ENCODE data around the gene CPNE6.

Gene CPNE6

DNA sequence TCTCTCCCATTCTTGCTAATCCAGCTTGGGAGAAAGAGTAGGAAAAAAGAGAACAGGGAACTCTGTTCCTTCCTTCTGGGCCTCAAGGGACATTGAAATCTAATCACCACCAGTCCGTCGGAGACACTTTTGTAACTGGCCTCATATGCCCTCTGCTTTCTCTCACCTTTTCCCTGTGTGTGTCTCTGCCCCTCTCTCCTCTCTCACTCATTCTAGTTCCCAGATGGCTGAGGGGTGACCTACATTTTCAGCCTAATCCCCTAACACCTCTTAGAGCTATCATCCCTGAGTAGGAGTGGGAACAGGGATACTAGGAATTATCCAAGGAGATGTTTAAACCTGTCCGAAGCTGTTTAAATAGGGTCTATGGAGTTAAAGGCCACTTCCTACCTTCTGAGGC is 13.9 kb downstream of the CPNE6 start:
- H3K27me3 ChIP-seq (ENCODE audit: control insufficient read depth, insufficient read depth, low read length, poor library complexity, severe bottlenecking), result peaks cover 41% of the 10 kb centered on the region
- H3K4me3 ChIP-seq (ENCODE audit: insufficient read depth, low read depth, low read length), result no peak overlapping the region
- no peaks in the 10 kb centered on the region for H3K36me3 ChIP-seq (ENCODE audit: control insufficient read depth, insufficient read depth, low read length)
- WGBS, 2 experiments, result 91 to 93% methylated on average over 3 of the region's 3 CpGs
- no peaks in the 10 kb centered on the region for H3K9me3 ChIP-seq (ENCODE audit: control insufficient read depth, low read length)
- H3K4me1 ChIP-seq (ENCODE audit: control insufficient read depth, insufficient read depth, low read length), result peaks cover 12% of the 10 kb centered on the region
- H3K27ac ChIP-seq (ENCODE audit: insufficient read depth, low read depth, low read length, poor library complexity, severe bottlenecking), result no peak overlapping the region

DNA sequence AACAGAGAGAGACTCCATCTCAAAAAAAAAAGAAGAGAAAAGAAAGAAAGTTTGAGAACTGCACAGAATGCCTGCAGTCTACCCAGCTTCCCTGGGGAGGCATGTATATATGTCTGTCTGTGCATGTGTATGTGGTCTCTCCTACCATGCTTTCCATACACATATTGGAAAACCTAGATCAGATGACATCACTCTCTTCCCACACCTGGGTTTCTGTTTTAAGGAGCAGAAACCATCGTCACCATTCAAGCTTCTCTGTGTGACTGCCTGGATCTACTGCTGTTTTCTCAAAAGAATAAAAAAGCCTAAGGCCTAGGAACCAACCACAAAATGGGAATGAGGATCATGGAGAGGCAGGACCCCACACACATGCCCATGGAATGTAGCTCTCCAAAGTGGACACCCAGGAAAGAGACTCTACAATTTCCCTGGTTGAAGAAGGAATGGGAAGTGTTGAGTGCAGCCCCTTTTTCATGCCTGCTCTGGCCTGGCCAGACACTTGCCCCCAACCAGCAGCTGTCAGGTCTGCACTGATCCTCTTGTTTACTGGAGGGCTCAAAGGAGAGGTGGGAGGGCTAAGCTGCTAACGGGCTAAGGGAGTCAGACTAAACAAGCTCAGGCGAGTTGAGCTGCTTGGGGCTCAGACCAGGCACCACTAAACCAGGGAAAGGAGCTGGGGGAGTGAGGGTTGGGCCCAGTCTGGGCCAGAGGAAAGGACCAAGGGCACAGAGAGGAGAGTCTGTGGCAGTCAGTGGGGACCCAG is 15.0 kb downstream of the CPNE6 start:
- WGBS, 2 experiments, result 41 to 45% methylated on average over 3 of the region's 3 CpGs
- Histone ChIP-seq H3K27me3 (ENCODE audit: control insufficient read depth, insufficient read depth, low read length, poor library complexity, severe bottlenecking) (peaks cover 30% of the 10 kb centered on the region), H3K27ac (ENCODE audit: insufficient read depth, low read depth, low read length, poor library complexity, severe bottlenecking) (no peak overlapping the region), H3K9me3 (ENCODE audit: control insufficient read depth, low read length) (no peaks in the 10 kb centered on the region), H3K36me3 (ENCODE audit: control insufficient read depth, insufficient read depth, low read length) (no peaks in the 10 kb centered on the region), H3K4me3 (ENCODE audit: insufficient read depth, low read depth, low read length) (no peak overlapping the region), H3K4me1 (ENCODE audit: control insufficient read depth, insufficient read depth, low read length) (peaks cover 8% of the 10 kb centered on the region)

DNA sequence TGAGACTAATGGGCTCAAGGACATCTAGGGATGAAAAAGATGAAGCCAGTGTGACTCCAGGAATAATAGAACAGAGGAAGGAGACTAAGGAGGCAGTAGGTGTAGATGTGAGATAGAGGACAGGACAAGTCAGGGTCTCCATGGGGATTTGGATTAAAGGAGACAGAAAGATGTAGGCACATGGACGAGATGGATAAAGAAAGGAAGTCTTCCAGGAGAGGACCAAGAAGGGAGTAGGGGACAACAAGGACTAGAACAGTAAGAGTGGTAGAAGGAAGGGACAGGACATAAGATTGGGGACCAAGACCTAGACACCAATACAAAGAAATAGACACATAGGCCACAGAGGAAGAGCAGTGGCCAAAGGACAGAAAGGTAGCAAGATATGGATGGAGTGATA is 15.6 kb downstream of the CPNE6 start:
- Histone ChIP-seq H3K27ac (ENCODE audit: insufficient read depth, low read depth, low read length, poor library complexity, severe bottlenecking) (no peak overlapping the region), H3K36me3 (ENCODE audit: control insufficient read depth, insufficient read depth, low read length) (no peaks in the 10 kb centered on the region), H3K4me1 (ENCODE audit: control insufficient read depth, insufficient read depth, low read length) (peaks cover 4% of the 10 kb centered on the region), H3K4me3 (ENCODE audit: insufficient read depth, low read depth, low read length) (no peak overlapping the region), H3K9me3 (ENCODE audit: control insufficient read depth, low read length) (no peaks in the 10 kb centered on the region), H3K27me3 (ENCODE audit: control insufficient read depth, insufficient read depth, low read length, poor library complexity, severe bottlenecking) (peaks cover 23% of the 10 kb centered on the region)
- 86 to 92% methylated on average over 1 of the region's 1 CpG for WGBS, 2 experiments

DNA sequence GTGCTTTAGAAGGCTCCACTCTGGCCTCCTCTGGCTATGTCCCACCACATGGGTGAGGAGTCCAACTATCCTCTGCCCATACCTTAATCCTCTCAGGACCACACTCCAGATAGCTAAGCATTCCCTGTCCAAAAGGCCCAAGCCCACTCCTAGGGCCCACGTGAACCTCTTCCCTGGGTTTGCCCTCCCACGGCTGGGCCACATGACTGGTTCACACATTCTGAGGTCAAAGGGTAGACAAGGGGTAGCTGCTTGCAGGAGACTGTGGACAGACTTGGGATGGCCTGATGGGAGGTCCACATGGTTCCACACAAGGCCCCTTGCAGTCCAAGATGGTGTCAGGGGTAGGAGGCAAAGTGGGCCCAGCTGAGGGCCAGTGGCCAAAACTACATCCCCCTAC is 16.7 kb downstream of the CPNE6 start:
- no peak overlapping the region for H3K27ac ChIP-seq (ENCODE audit: insufficient read depth, low read depth, low read length, poor library complexity, severe bottlenecking)
- whole genome bisulfite sequencing, 2 experiments, result 95 to 98% methylated on average over 2 of the region's 2 CpGs

DNA sequence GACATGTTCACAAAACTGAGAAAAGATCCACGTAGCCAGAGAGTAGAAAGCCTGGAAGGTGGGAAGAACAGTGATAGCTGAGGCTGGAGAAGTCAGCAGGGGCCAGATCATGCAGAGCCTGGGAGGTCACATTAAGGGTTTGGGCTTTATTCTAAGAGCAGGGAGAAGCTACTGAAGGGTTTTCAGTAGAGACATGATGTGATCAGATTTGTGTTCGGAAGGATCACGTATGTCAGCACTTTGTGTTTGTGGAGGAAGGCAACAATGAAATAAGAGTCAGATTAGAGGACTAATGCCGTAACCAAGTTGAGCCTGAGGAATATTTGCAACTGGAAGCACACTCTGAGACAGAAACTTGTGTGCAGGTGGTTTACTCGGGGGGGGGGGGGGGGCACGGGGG is 18.5 kb downstream of the CPNE6 start:
- Histone ChIP-seq H3K27ac (ENCODE audit: insufficient read depth, low read depth, low read length, poor library complexity, severe bottlenecking) (no peak overlapping the region), H3K9me3 (ENCODE audit: control insufficient read depth, low read length) (no peaks in the 10 kb centered on the region), H3K36me3 (ENCODE audit: control insufficient read depth, insufficient read depth, low read length) (no peaks in the 10 kb centered on the region), H3K4me1 (ENCODE audit: control insufficient read depth, insufficient read depth, low read length) (peaks cover 2% of the 10 kb centered on the region), H3K4me3 (ENCODE audit: insufficient read depth, low read depth, low read length) (no peak overlapping the region), H3K27me3 (ENCODE audit: control insufficient read depth, insufficient read depth, low read length, poor library complexity, severe bottlenecking) (peaks cover 3% of the 10 kb centered on the region)
- WGBS, 2 experiments, result 90 to 93% methylated on average over 5 to 6 of the region's 6 CpGs

More for the DNA sequence above, 16.7 kb downstream of the CPNE6 start:
- Histone ChIP-seq H3K27me3 (ENCODE audit: control insufficient read depth, insufficient read depth, low read length, poor library complexity, severe bottlenecking) (peaks cover 13% of the 10 kb centered on the region), H3K36me3 (ENCODE audit: control insufficient read depth, insufficient read depth, low read length) (no peaks in the 10 kb centered on the region), H3K4me1 (ENCODE audit: control insufficient read depth, insufficient read depth, low read length) (no peaks in the 10 kb centered on the region), H3K9me3 (ENCODE audit: control insufficient read depth, low read length) (no peaks in the 10 kb centered on the region), H3K4me3 (ENCODE audit: insufficient read depth, low read depth, low read length) (no peak overlapping the region)

DNA sequence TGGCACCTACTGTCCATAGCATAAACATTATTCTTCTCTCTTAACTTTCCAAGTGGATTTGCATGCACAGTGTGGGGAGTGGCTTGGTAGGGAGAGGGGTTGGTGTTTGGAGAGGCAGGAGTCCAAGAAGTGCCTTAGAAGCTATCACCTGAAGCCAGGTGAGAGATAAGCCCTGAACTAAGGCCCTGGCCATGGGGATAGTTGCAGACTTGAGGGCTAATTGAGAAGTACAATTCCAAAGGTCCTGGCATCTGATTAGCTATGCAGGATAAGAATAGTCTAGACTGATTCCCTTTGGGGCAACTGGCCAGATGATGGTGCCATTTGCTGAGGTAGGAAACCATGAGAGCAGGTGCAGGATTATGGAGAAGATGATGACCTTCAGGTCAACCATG is 20.7 kb downstream of the CPNE6 start:
- Histone ChIP-seq H3K36me3 (ENCODE audit: control insufficient read depth, insufficient read depth, low read length) (no peaks in the 10 kb centered on the region), H3K4me3 (ENCODE audit: insufficient read depth, low read depth, low read length) (no peak overlapping the region), H3K9me3 (ENCODE audit: control insufficient read depth, low read length) (no peaks in the 10 kb centered on the region), H3K27ac (ENCODE audit: insufficient read depth, low read depth, low read length, poor library complexity, severe bottlenecking) (no peak overlapping the region), H3K27me3 (ENCODE audit: control insufficient read depth, insufficient read depth, low read length, poor library complexity, severe bottlenecking) (peaks cover 3% of the 10 kb centered on the region), H3K4me1 (ENCODE audit: control insufficient read depth, insufficient read depth, low read length) (peaks cover 8% of the 10 kb centered on the region)

DNA sequence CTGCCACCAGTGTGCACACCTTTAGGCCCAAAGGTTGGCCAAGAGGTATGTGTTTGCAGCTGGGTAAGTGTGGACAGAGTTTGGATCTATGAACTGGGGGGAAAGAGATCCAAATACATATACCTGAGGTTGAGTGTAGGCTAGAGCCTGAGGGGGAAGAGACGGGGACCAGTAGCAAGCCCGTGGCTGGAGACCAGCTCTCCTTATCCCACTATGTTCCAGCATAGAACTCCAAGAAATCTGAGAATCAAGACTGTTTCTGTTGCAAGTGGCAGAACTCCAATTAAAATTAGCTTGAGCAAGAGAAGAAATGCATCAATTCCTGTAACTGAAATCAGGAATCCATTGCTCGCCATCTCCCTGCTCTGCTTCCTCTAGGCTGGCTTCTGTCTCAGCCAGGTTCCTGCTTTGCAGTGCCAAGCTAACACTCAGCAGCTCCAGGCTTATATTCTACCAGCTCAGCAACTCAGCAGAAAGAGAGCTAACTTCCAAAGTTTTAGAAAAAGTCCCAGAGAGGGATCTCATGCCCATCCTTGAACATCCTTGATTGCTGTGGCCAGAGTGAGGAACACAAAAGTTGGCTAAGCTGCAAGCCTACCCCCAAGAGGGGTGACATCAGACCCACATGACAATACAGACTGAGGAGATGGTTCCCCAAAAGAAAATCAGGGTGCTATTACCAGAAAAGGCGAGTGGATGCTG is 21.3 kb downstream of the CPNE6 start:
- Histone ChIP-seq H3K9me3 (ENCODE audit: control insufficient read depth, low read length) (no peaks in the 10 kb centered on the region), H3K4me1 (ENCODE audit: control insufficient read depth, insufficient read depth, low read length) (peaks cover 8% of the 10 kb centered on the region), H3K27me3 (ENCODE audit: control insufficient read depth, insufficient read depth, low read length, poor library complexity, severe bottlenecking) (peaks cover 3% of the 10 kb centered on the region), H3K4me3 (ENCODE audit: insufficient read depth, low read depth, low read length) (no peak overlapping the region), H3K36me3 (ENCODE audit: control insufficient read depth, insufficient read depth, low read length) (no peaks in the 10 kb centered on the region), H3K27ac (ENCODE audit: insufficient read depth, low read depth, low read length, poor library complexity, severe bottlenecking) (no peak overlapping the region)
- 92 to 95% methylated on average over 4 of the region's 4 CpGs for WGBS, 2 experiments

DNA sequence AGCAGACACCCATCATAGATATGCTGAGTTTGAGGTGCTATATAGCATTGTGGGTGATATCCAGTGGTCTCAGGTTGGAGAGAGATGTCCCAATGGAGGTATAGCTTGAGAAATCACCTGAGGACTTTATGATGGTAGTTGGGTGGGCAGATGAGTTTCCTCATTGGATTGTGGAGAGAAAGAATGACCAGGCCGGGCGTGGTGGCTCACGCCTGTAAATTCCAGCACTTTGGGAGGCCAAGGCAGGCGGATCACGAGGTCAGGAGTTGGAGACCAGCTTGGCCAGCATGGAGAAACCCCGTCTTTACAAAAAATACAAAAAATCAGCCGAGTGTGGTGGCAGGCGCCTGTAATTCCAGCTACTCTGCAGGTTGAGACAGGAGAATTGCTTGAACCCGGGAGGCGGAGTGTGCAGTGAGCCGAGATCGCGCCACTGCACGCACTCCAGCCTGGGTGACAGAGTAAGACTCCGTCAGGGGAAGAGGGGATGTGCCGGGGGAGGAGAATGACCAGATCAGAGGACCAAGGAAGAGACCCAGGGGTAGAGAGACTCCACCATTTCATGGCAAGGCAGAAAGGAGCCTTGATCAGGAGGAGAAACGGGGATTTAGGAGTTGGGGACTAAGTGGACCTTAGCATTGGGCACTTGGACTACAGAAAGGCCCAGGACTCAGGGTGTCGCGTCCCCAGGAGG is 22.0 kb downstream of the CPNE6 start:
- Histone ChIP-seq H3K4me3 (ENCODE audit: insufficient read depth, low read depth, low read length) (peak overlapping the region; percentile 72), H3K4me1 (ENCODE audit: control insufficient read depth, insufficient read depth, low read length) (peaks cover 8% of the 10 kb centered on the region), H3K27me3 (ENCODE audit: control insufficient read depth, insufficient read depth, low read length, poor library complexity, severe bottlenecking) (peaks cover 3% of the 10 kb centered on the region), H3K9me3 (ENCODE audit: control insufficient read depth, low read length) (no peaks in the 10 kb centered on the region), H3K27ac (ENCODE audit: insufficient read depth, low read depth, low read length, poor library complexity, severe bottlenecking) (peak overlapping the region; percentile 60), H3K36me3 (ENCODE audit: control insufficient read depth, insufficient read depth, low read length) (no peaks in the 10 kb centered on the region)
- 81 to 83% methylated on average over 19 of the region's 19 CpGs for WGBS, 2 experiments

DNA sequence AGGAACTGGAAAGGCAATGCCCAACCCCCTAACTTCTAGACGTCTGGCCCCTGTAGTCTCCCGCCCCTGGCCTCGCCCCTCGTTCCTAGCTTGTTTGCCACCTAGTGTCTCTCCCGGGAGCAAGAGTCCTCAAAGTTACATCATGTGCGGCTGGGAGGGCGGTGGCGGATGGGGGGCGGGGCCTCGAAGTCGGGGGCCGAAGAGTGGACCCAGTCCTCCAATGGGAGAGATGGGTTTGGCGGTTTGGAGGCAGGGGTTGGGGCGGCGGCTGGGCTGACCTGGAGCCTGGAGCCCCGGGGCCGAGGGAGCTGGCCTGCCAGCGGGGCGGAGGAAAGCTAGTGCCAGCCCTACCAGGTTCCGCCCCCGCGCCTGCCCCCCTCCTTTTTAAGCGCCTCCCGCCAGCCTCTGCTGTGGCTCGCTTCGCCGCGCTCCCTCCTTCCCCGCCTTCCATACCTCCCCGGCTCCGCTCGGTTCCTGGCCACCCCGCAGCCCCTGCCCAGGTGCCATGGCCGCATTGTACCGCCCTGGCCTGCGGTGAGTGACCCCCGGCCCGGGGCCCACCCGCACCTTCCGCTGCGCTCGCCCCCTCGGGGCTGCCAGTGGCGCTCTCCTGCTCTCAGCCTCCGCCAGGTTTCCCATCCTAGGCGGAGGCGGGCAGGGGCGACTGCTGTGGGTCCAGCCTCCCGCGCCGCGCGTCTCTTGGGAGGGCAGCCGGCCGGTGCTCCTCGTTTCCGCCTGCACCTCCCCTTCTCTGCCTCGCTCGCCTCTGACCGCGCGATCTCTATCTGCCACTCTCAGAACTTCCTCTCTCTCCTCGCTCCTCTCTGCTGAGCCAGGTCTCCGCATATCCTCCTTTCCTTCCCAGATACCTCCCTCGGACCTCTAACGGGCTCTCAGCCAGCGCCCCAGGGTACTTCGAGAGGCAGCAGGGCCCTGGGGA is 22.8 kb downstream of the CPNE6 start, which contains the start of gene PCK2:
PCK2 (plus strand) TSS at position 411 of the 940 bp plus-strand sequence; CDS start at position 506, 95 bp downstream.
- Histone ChIP-seq H3K4me1 (ENCODE audit: control insufficient read depth, insufficient read depth, low read length) (peaks cover 8% of the 10 kb centered on the region), H3K27ac (ENCODE audit: insufficient read depth, low read depth, low read length, poor library complexity, severe bottlenecking) (peak within 1 kb of the TSS; percentile 60), H3K36me3 (ENCODE audit: control insufficient read depth, insufficient read depth, low read length) (no peaks in the 10 kb centered on the region), H3K27me3 (ENCODE audit: control insufficient read depth, insufficient read depth, low read length, poor library complexity, severe bottlenecking) (peaks cover 3% of the 10 kb centered on the region), H3K4me3 (ENCODE audit: insufficient read depth, low read depth, low read length) (peak within 1 kb of the TSS; percentile 72), H3K9me3 (ENCODE audit: control insufficient read depth, low read length) (no peaks in the 10 kb centered on the region)
- WGBS, 2 experiments, result 1% methylated on average over 68 of the region's 68 CpGs
